Adrenal gland (tissue), 5 donors: Measurements from ENCODE around the gene CREB5.

Source experiments
- POLR2A ChIP-seq, 2 donors: fragments of 450-650 bp; IDR thresholded peaks; one replicate each; pipeline ENCODE4 v1.6.1; 2017; ENCODE audit warnings: antibody characterized with exemption in 2 of 2, mild to moderate bottlenecking in 2 of 2, moderate library complexity in 1 of 2
- TF ChIP-seq, protein P1 (sequence below), 6 experiments: fragments of 450-650 bp in 4 of 6; fragments of 200-600 bp in 2 of 6; sonication (generic) in 1 of 6; IDR thresholded peaks; 1 replicate in 5 of 6; 2 replicates in 1 of 6; pipeline versions ENCODE4 v1.5.1 to v1.8.0; 2016 to 2021; ENCODE audit warnings: antibody characterized with exemption in 6 of 6, mild to moderate bottlenecking in 2 of 6, moderate library complexity in 1 of 6
- donor health status: DM: no; HTN: no; CAD: no.

DNA sequence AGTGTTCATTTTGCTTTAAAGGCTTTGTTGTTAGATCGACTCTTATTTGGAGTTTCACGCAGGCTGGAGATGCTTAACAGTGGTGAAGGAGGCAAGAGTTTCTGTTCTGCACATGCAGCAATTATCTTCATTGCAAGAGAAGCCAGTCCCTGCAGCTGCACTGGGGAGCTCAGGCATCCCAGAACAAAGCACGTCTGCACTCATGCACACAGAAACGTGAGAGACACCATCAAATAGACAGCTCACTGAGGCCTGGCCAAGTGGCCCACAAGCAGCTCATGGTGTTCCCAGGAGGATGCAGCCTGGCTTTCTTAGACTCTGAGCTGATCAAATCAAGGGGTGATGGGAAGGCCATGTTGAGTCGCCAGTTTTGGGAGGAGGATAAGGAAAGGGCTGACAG lies 246.1 kb downstream of the CREB5 start:
- TF ChIP-seq, protein P1, sequence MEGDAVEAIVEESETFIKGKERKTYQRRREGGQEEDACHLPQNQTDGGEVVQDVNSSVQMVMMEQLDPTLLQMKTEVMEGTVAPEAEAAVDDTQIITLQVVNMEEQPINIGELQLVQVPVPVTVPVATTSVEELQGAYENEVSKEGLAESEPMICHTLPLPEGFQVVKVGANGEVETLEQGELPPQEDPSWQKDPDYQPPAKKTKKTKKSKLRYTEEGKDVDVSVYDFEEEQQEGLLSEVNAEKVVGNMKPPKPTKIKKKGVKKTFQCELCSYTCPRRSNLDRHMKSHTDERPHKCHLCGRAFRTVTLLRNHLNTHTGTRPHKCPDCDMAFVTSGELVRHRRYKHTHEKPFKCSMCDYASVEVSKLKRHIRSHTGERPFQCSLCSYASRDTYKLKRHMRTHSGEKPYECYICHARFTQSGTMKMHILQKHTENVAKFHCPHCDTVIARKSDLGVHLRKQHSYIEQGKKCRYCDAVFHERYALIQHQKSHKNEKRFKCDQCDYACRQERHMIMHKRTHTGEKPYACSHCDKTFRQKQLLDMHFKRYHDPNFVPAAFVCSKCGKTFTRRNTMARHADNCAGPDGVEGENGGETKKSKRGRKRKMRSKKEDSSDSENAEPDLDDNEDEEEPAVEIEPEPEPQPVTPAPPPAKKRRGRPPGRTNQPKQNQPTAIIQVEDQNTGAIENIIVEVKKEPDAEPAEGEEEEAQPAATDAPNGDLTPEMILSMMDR (IDR thresholded peaks at IDR 0.05), result no peak
- no peak for TF ChIP-seq POLR2A (IDR thresholded peaks at IDR 0.05)
